Small intestine (tissue), 7 donors: ENCODE results near the gene FXN. TPM values are rescaled to one million over a fixed set of nuclear protein-coding genes. Genes with fewer than 3 reads are reported as not detected.

Experiments used
- DNase-seq, 2 donors: peaks; one replicate each; pipeline versions ENCODE4 v3.0.0 to v3.0.0-alpha.2; 2013
- FAIRE-seq: peaks from 2 replicates; lab custom pipeline; 2012; peaks lifted over from hg19 to GRCh38; lab: Jason Lieb, UNC
- H3K27ac ChIP-seq, 3 donors: one replicate each; pipeline ENCODE4 v1.5.1; 2013; ENCODE audit warnings: low read length in 2 of 3, mild to moderate bottlenecking in 2 of 3, control low read depth in 1 of 3, inconsistent platforms in 1 of 3, low read depth in 1 of 3, moderate library complexity in 1 of 3
- H3K27me3 ChIP-seq, 3 donors: one replicate each; pipeline ENCODE4 v1.6.1; 2013; ENCODE audit warnings: low read length in 3 of 3, inconsistent platforms in 1 of 3; ENCODE audit not compliant: control insufficient read depth in 3 of 3, insufficient read depth in 3 of 3
- H3K36me3 ChIP-seq, 3 donors: one replicate each; pipeline ENCODE4 v1.6.1; 2013; ENCODE audit warnings: low read length in 3 of 3, inconsistent platforms in 1 of 3, low read depth in 1 of 3, mild to moderate bottlenecking in 1 of 3, moderate library complexity in 1 of 3; ENCODE audit not compliant: control insufficient read depth in 3 of 3, insufficient read depth in 2 of 3
- H3K4me1 ChIP-seq, 3 donors: one replicate each; pipeline ENCODE4 v1.6.1; 2013; ENCODE audit warnings: low read length in 2 of 3, inconsistent platforms in 1 of 3, low read depth in 1 of 3, mild to moderate bottlenecking in 1 of 3, moderate library complexity in 1 of 3; ENCODE audit not compliant: control insufficient read depth in 3 of 3, insufficient read depth in 2 of 3
- H3K4me3 ChIP-seq, 3 donors: one replicate each; pipeline ENCODE4 v1.5.1; 2013; ENCODE audit warnings: low read length in 3 of 3, control low read depth in 1 of 3, inconsistent platforms in 1 of 3, low read depth in 1 of 3, mild to moderate bottlenecking in 1 of 3, moderate library complexity in 1 of 3
- H3K9me3 ChIP-seq, 2 donors: one replicate each; pipeline ENCODE4 v1.6.1; 2013; ENCODE audit warnings: low read depth in 1 of 2, low read length in 1 of 2; ENCODE audit not compliant: control insufficient read depth in 2 of 2, insufficient read depth in 1 of 2
- WGBS, 3 donors: extraction: QIAGEN DNeasy Blood & Tissue Kit; methylation state at CpG; one replicate each; pipeline ENCODE4 v1.1.7; 2013; 5-methylcytosine and 5-hydroxymethylcytosine counted together
- polyA plus RNA-seq, 4 donors: library from polyadenylated mRNA; stranded (reverse) in 3 of 4; unstranded in 1 of 4; fragments of 200-250 nt in 3 of 4; fragments of 120-200 nt in 1 of 4; gene quantifications; one replicate each; pipeline versions ENCODE4 v1.2.1 to v1.2.3, GENCODE V29; 2013
- donor health status: healthy with polysubstance abuse.
- donor health status: control.
- donor health status: control.
- donor health status: Bipolar disorder and iron deficiency.
- donor health status: healthy.

FXN gene
- polyA plus RNA-seq, 4 donors = 2.7 to 16.6 (median 8.8) TPM

DNA sequence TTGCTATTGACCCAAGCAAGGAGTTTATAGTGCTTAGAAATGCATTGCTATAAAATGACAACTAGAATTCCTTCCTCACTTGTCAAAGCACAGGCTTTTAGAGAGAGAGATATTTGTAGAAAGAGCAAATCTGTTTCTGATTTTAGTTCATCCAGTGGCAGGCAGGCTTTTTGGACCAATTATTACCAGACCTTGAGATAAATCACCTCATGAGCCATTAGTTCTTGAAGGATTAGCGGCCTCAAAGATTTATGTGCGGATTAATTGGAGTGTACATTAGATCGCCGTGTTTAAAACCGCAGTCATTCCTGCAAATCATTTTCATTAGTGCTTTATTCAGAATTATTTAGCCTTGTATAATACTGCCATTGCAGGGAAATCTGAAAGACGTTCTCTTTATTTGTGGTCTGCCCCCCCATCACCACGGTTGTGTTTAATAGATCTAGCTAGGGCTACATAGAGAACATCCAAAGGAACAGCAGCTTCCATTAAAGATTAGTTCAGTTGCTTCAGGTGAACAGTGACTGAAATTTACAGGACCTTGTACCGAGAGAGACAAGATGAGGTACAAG is 109.7 kb downstream of the FXN start:
- Histone ChIP-seq H3K4me1 (peaks cover 0 to 3% (median 0%) of the 10 kb centered on the region in 3 donors), H3K4me3 (no peak overlapping the region), H3K27me3 (no peaks in the 10 kb centered on the region), H3K36me3 (peaks cover 0 to 26% (median 4%) of the 10 kb centered on the region in 3 donors), H3K9me3 (no peaks in the 10 kb centered on the region), H3K27ac (no peak overlapping the region)
- WGBS, 3 donors = 92 to 97% (median 95%) methylated on average over 8 of the region's 8 CpGs
- FAIRE-seq = no peak
- peak in 1 of 2 donors; percentile 1 for DNase-seq

DNA sequence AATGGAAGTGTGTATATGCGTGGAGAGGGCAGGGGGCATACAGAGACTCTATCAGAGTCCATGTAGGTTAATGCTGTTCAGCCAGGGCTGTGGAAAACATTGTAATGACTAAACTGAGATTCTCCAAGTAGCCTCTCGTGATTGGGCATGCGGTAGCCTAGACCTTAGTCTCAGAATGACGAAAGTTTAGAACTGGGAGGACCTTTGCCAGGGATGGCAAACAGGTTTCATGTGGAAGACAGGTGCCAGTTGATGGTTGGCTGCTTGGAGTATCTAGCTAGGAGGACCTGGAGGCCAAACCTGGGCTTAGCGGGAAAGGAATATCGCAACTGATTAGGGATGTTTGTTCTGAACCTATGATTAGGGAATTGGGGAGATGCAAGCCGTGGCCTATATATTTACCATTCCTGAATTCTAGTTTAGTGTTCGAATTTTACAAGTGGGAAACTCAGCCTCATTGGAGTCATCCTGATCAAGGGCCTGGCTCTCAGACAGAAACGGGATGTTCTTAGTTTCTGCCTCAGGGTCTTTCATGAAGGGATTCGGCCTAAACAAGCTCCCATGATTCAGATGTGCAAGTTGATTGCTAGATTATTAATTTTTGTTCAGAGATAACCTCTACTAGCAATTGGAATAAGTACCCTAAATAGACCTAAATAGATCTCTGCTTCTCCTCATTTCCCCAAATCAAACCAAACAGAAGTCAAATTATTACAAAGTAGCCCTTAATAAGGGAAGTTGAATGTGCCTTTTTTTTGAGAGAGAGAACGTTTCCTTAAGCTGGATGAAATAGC is 111.7 kb downstream of the FXN start:
- DNase-seq (peak in 1 of 2 donors; percentile 0), FAIRE-seq (no peak)
- no peaks in the 10 kb centered on the region for H3K9me3 ChIP-seq
- H3K4me3 ChIP-seq = no peak overlapping the region
- H3K36me3 ChIP-seq = peaks cover 0 to 21% (median 4%) of the 10 kb centered on the region in 3 donors
- no peak overlapping the region for H3K27ac ChIP-seq
- no peaks in the 10 kb centered on the region for H3K27me3 ChIP-seq
- H3K4me1 ChIP-seq = no peaks in the 10 kb centered on the region
- WGBS, 3 donors = 91 to 94% (median 94%) methylated on average over 11 of the region's 11 CpGs

DNA sequence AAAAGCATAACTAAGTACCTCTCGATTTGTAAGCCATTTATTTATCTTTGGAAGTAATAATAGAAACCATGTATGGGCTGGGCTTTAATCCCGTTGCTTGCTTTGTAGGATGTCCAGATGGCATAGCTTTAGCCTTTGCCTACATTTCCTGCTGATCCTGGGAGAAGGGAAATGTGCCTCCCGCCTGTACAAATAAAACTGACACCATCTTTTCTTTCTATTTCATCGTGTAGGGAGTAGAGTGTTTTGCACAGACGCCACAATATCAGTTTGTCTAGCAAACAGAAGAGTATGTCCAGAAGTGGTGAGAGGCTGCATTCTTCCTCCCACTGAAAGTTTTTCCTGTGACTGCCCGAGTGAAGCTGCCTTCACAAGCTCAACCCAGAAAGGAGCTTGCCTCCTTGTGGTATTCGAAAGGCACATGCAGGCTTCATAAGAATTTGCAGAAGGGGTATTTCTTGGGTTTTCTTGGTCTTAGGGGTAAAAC is 113.8 kb downstream of the FXN start:
- DNase-seq (no peak), FAIRE-seq (no peak)
- Histone ChIP-seq H3K9me3 (no peaks in the 10 kb centered on the region), H3K27ac (peak overlapping the region in 1 of 3 donors; percentile 52), H3K4me3 (no peak overlapping the region), H3K36me3 (peaks cover 0 to 29% (median 3%) of the 10 kb centered on the region in 3 donors), H3K27me3 (no peaks in the 10 kb centered on the region), H3K4me1 (no peaks in the 10 kb centered on the region)
- 40 to 58% (median 52%) methylated on average over 7 of the region's 7 CpGs for WGBS, 3 donors

Other genes with a start within 250 kb of the FXN start
- gene PRKACG, start 21.6 kb upstream of the FXN start, polyA plus RNA-seq = under 1 TPM in 1 of 4 donors, not detected in 3; 0.03 TPM
- gene TJP2, start 138.5 kb downstream of the FXN start, polyA plus RNA-seq = 100 to 1,000 TPM in 1 of 4 donors, 10 to 100 TPM in 3; 48.3 to 191 (median 98.7) TPM